ENCODE measurements around the gene TTC7B.

- TF ChIP-seq SUZ12 (IDR thresholded peaks at IDR 0.05; ENCODE audit: unreplicated experiment) (no peak), IRF3 (IDR thresholded peaks at IDR 0.05) (no peak), ATF3 (IDR thresholded peaks at IDR 0.05; ENCODE audit: borderline replicate concordance, extremely low read depth, low read depth, low read length) (no peak), RCOR1 (conservative IDR thresholded peaks at IDR 0.05; ENCODE audit: low read depth, low read length) (no peak), KDM1A (IDR thresholded peaks at IDR 0.05; ENCODE audit: borderline replicate concordance) (no peak), YY1 (IDR thresholded peaks at IDR 0.05; ENCODE audit: low read depth, low read length) (no peak), MAX (IDR thresholded peaks at IDR 0.05; ENCODE audit: low read depth, low read length) (no peak), RAD51 (IDR thresholded peaks at IDR 0.05) (no peak), ZBTB11 (CRISPR knock-in tag; IDR thresholded peaks at IDR 0.05) (no peak), REST (IDR thresholded peaks at IDR 0.05; ENCODE audit: low read depth, low read length) (no peak), MTA2 (IDR thresholded peaks at IDR 0.05; ENCODE audit: low read depth) (no peak), EP300 (IDR thresholded peaks at IDR 0.05; ENCODE audit: borderline replicate concordance in 1 of 2, control insufficient read depth in 1 of 2, low read depth in 2 of 2, low read length in 2 of 2) (no peak), RFX5 (IDR thresholded peaks at IDR 0.05; ENCODE audit: low read depth, low read length) (no peak), EZH2 (IDR thresholded peaks at IDR 0.05; ENCODE audit: borderline replicate concordance, control insufficient read depth, low read depth, low read length) (no peak)
Observed at GRCh38 chr14:90570461-90570860, 245.8 kb downstream of the TTC7B start.
